Stimulated activated CD8-positive, alpha-beta memory T cell treated with anti-CD3 and anti-CD28 coated beads, Interleukin-7, amount 100 ng/mL, for 24 hours (primary cell): Measurements from ENCODE around the gene GZF1.

Source experiments
- DNase-seq: peaks from one replicate; pipeline ENCODE4 v3.0.0-alpha.2; 2020; ENCODE audit warnings: low read depth

GZF1 gene

GRCh38 chr20:23361476-23362391 is at the start of gene GZF1:
Gene GZF1 (plus strand): TSS chr20:23362182. CDS start chr20:23364384, 2,202 bp downstream.
- DNase-seq = peak; percentile 96

GRCh38 chr20:23313271-23313670 is 48.7 kb upstream of the GZF1 start:
- DNase-seq = no peak

- no peak for DNase-seq
These were observed 47.3 kb upstream of the GZF1 start for GRCh38 chr20:23314699-23315098.

- no peak for DNase-seq
These were observed 46.9 kb upstream of the GZF1 start for GRCh38 chr20:23315099-23315498.

GRCh38 chr20:23316626-23317025 is 45.4 kb upstream of the GZF1 start:
- DNase-seq = no peak

- DNase-seq = no peak
These were observed 44.9 kb upstream of the GZF1 start for GRCh38 chr20:23317081-23317480.

GRCh38 chr20:23318347-23318746 is 43.6 kb upstream of the GZF1 start:
- DNase-seq = no peak

GRCh38 chr20:23320317-23320716 is 41.7 kb upstream of the GZF1 start:
- no peak for DNase-seq

- DNase-seq = no peak
These were observed 36.9 kb upstream of the GZF1 start for GRCh38 chr20:23325107-23325506.

- no peak for DNase-seq
These were observed 35.2 kb upstream of the GZF1 start for GRCh38 chr20:23326774-23327173.

GRCh38 chr20:23327617-23328333 is 34.2 kb upstream of the GZF1 start:
- no peak for DNase-seq

- no peak for DNase-seq
These were observed 30.3 kb upstream of the GZF1 start for GRCh38 chr20:23331450-23332350.

- no peak for DNase-seq
These were observed 29.5 kb upstream of the GZF1 start for GRCh38 chr20:23332467-23332866.

GRCh38 chr20:23334111-23334510 is 27.9 kb upstream of the GZF1 start:
- DNase-seq = no peak

GRCh38 chr20:23335521-23335920 is 26.5 kb upstream of the GZF1 start:
- no peak for DNase-seq

- no peak for DNase-seq
These were observed 25.5 kb upstream of the GZF1 start for GRCh38 chr20:23336476-23336875.

GRCh38 chr20:23337312-23337711 is 24.7 kb upstream of the GZF1 start:
- no peak for DNase-seq

GRCh38 chr20:23339986-23340385 is 22.0 kb upstream of the GZF1 start:
- no peak for DNase-seq

GRCh38 chr20:23340524-23340923 is 21.5 kb upstream of the GZF1 start:
- DNase-seq = no peak

GRCh38 chr20:23341073-23341472 is 20.9 kb upstream of the GZF1 start:
- DNase-seq = no peak

GRCh38 chr20:23343590-23343989 is 18.4 kb upstream of the GZF1 start:
- no peak for DNase-seq

GRCh38 chr20:23344336-23344735 is 17.6 kb upstream of the GZF1 start:
- no peak for DNase-seq
